Activated B cell treated with CpG ODN at 0.5 μM for 24 hours (primary cell): Measurements from ENCODE around the gene PDCD4. TPM values are rescaled to one million over a fixed set of nuclear protein-coding genes. Genes with fewer than 3 reads are reported as not detected.

Source experiments
- ATAC-seq: fragments of 200-7000 bp; cut with Tn5 transposase; one replicate; pipeline ENCODE4 v1.10.0; 2021; ENCODE audit warnings: low read depth, mild to moderate bottlenecking, moderate library complexity
- CTCF ChIA-PET: fragments of 350-600 bp; sonication (Branson Sonifier 250); formaldehyde crosslinking; loops from one replicate; lab custom pipeline; 2021; ENCODE audit warnings: antibody characterized with exemption; lab: Charles Lee
- POLR2A ChIA-PET: fragments of 350-600 bp; sonication (Branson Sonifier 250); formaldehyde crosslinking; loops from one replicate; lab custom pipeline; 2021; ENCODE audit warnings: antibody characterized with exemption; lab: Charles Lee
- DNase-seq: peaks from one replicate; pipeline ENCODE4 v3.0.0; 2022
- H3K27ac Mint-ChIP-seq: one replicate; pipeline ENCODE4 v1.8.0; 2020; ENCODE audit warnings: mixed read lengths
- H3K27me3 Mint-ChIP-seq: one replicate; pipeline ENCODE4 v1.8.0; 2021; ENCODE audit warnings: mixed read lengths
- H3K36me3 Mint-ChIP-seq: one replicate; pipeline ENCODE4 v1.8.0; 2021; ENCODE audit warnings: low read depth, mixed read lengths
- H3K4me1 Mint-ChIP-seq: one replicate; pipeline ENCODE4 v1.8.0; 2021; ENCODE audit warnings: mixed read lengths
- H3K4me3 Mint-ChIP-seq: one replicate; pipeline ENCODE4 v1.8.0; 2020; ENCODE audit warnings: mild to moderate bottlenecking, mixed read lengths
- H3K9me3 Mint-ChIP-seq: one replicate; pipeline ENCODE4 v1.8.0; 2020; ENCODE audit warnings: mixed read lengths
- CTCF ChIP-seq: fragments of 200-600 bp; IDR thresholded peaks from one replicate; pipeline ENCODE4 v1.8.0; 2022; ENCODE audit warnings: antibody characterized with exemption, mild to moderate bottlenecking
- intact Hi-C: fragments of 100-400 bp; cut with micrococcal nuclease; formaldehyde crosslinking; loops from one replicate; pipeline ENCODE4 v1.15.1; 2024
- total RNA-seq: library from RNA; stranded (reverse); gene quantifications from 2 replicates; pipeline ENCODE4 v1.2.3, GENCODE V29; 2022

PDCD4 gene
- total RNA-seq, 1 donor from 2014 or later, result 143 TPM

GRCh38 chr10:110872984-110873923 is 1.5 kb downstream of the PDCD4 start:
- no peak for ATAC-seq

GRCh38 chr10:110873951-110874350 is 2.2 kb downstream of the PDCD4 start:
- Mint-ChIP-seq H3K27me3 (no peaks in the 10 kb centered on the region), H3K36me3 (peaks cover 37% of the 10 kb centered on the region), H3K27ac (peak overlapping the region; percentile 71), H3K4me3 (peak overlapping the region; percentile 79), H3K9me3 (no peaks in the 10 kb centered on the region), H3K4me1 (peaks cover 59% of the 10 kb centered on the region)
- ATAC-seq, result no peak
- ChIA-PET CTCF (interaction anchor here (2.3 kb wide), 1 partner anchor 70 kb away, joined by 28 read pairs; no protein-coding TSS in a partner anchor), POLR2A (interaction anchor here (2.1 to 3.5 kb wide), 2 partner anchors 31 to 44 kb away, joined by 15 to 107 read pairs; partner anchors contain the start of gene BBIP1)
- TF ChIP-seq CTCF, result no peak
- DNase-seq, result no peak
- intact Hi-C loops, result loop anchor here (1.0 to 5.0 kb wide), 4 partner anchors 19 to 867 kb away; partner anchors contain the start of genes ADD3, MXI1 and SMC3

More at GRCh38 chr10:110872984-110873923, 1.5 kb downstream of the PDCD4 start:
- ChIA-PET CTCF (interaction anchor here (1.0 to 2.3 kb wide), 9 partner anchors 10 to 201 kb away, joined by 3 to 28 read pairs (median 4); no protein-coding TSS in a partner anchor), POLR2A (interaction anchor here (0.6 to 3.5 kb wide), 21 partner anchors 9 to 825 kb away, joined by 3 to 107 read pairs (median 4); partner anchors contain the start of gene BBIP1)
- no peaks in the 10 kb centered on the region for H3K27me3 Mint-ChIP-seq
- peaks cover 30% of the 10 kb centered on the region for H3K36me3 Mint-ChIP-seq
- H3K27ac Mint-ChIP-seq, result peak overlapping the region; percentile 95
- TF ChIP-seq CTCF, result no peak
- peak overlapping the region; percentile 94 for H3K4me3 Mint-ChIP-seq
- H3K9me3 Mint-ChIP-seq, result no peaks in the 10 kb centered on the region
- intact Hi-C loops, result loop anchor here (1.0 to 5.0 kb wide), 7 partner anchors 9 to 866 kb away; partner anchors contain the start of genes ADD3, BBIP1, MXI1 and SHOC2
- peaks cover 66% of the 10 kb centered on the region for H3K4me1 Mint-ChIP-seq
- no peak for DNase-seq

- peaks cover 50% of the 10 kb centered on the region for H3K4me1 Mint-ChIP-seq
These were observed 4.3 kb downstream of the PDCD4 start for GRCh38 chr10:110876000-110876399.

GRCh38 chr10:110876788-110877187 is 5.1 kb downstream of the PDCD4 start:
- no peaks in the 10 kb centered on the region for H3K9me3 Mint-ChIP-seq

More at GRCh38 chr10:110876000-110876399, 4.3 kb downstream of the PDCD4 start:
- no peak overlapping the region for H3K4me3 Mint-ChIP-seq
- H3K27me3 Mint-ChIP-seq, result no peaks in the 10 kb centered on the region
- H3K27ac Mint-ChIP-seq, result peak overlapping the region; percentile 59
- ChIA-PET CTCF (interaction anchor here (1.3 to 3.1 kb wide), 3 partner anchors 23 to 73 kb away, joined by 3 to 19 read pairs (median 4); no protein-coding TSS in a partner anchor), POLR2A (interaction anchor here (0.9 to 1.9 kb wide), 3 partner anchors 33 to 58 kb away, joined by 4 to 7 read pairs (median 4); no protein-coding TSS in a partner anchor)
- intact Hi-C loops, result loop anchor here (1.0 kb wide), 1 partner anchor 7 kb away; no protein-coding TSS in a partner anchor
- DNase-seq (no peak), ATAC-seq (no peak)
- H3K9me3 Mint-ChIP-seq, result no peaks in the 10 kb centered on the region
- peaks cover 54% of the 10 kb centered on the region for H3K36me3 Mint-ChIP-seq
- TF ChIP-seq CTCF, result no peak

More at GRCh38 chr10:110876788-110877187, 5.1 kb downstream of the PDCD4 start:
- intact Hi-C loops, result no loop called here
- ATAC-seq, result no peak
- H3K36me3 Mint-ChIP-seq, result peaks cover 57% of the 10 kb centered on the region
- POLR2A ChIA-PET, result interaction anchor here (0.9 to 1.9 kb wide), 4 partner anchors 34 to 41 kb away, joined by 3 to 7 read pairs (median 4); partner anchors contain the start of gene BBIP1
- H3K4me3 Mint-ChIP-seq, result no peak overlapping the region
- no peak for DNase-seq
- no peak overlapping the region for H3K27ac Mint-ChIP-seq
- TF ChIP-seq CTCF, result no peak
- CTCF ChIA-PET, result interaction anchor here (0.8 to 3.1 kb wide), 5 partner anchors 11 to 73 kb away, joined by 3 to 19 read pairs (median 3); no protein-coding TSS in a partner anchor
- no peaks in the 10 kb centered on the region for H3K27me3 Mint-ChIP-seq
- H3K4me1 Mint-ChIP-seq, result peaks cover 51% of the 10 kb centered on the region
